Keratinocyte (primary cell): Measurements from ENCODE around the gene SYPL2. TPM values are rescaled to one million over a fixed set of nuclear protein-coding genes. Genes with fewer than 3 reads are reported as not detected.

Experiments used
- DNase-seq: peaks from one replicate; pipeline ENCODE4 v3.0.0-alpha.2; 2011; ENCODE audit warnings: low read depth, missing footprints, low spot score
- FAIRE-seq: peaks from 2 replicates; lab custom pipeline; 2011; peaks lifted over from hg19 to GRCh38; lab: Jason Lieb, UNC
- H2AFZ ChIP-seq: 2 replicates; pipeline ENCODE4 v1.6.0; 2012; ENCODE audit warnings: low read length, control low read depth, inconsistent platforms; ENCODE audit not compliant: control insufficient read depth
- H3K27ac ChIP-seq: 2 replicates; pipeline ENCODE4 v1.5.1; 2011; ENCODE audit warnings: low read length; ENCODE audit not compliant: control insufficient read depth, insufficient read depth
- H3K27me3 ChIP-seq: 3 replicates; pipeline ENCODE4 v1.6.0; 2011; ENCODE audit warnings: low read length; ENCODE audit not compliant: control insufficient read depth, insufficient read depth; ENCODE audit errors: extremely low read depth
- H3K36me3 ChIP-seq, 2 experiments: 2 replicates in 1 of 2; 3 replicates in 1 of 2; pipeline ENCODE4 v1.5.1; 2011; ENCODE audit warnings: low read length in 2 of 2, mild to moderate bottlenecking in 1 of 2; ENCODE audit not compliant: control insufficient read depth in 2 of 2, insufficient read depth in 2 of 2; ENCODE audit errors: extremely low read depth in 1 of 2
- H3K4me1 ChIP-seq: 3 replicates; pipeline ENCODE4 v1.5.1; 2011; ENCODE audit warnings: low read length; ENCODE audit not compliant: control insufficient read depth, insufficient read depth; ENCODE audit errors: extremely low read depth
- H3K4me2 ChIP-seq: 3 replicates; pipeline ENCODE4 v1.6.0; 2011; ENCODE audit warnings: low read depth, low read length; ENCODE audit not compliant: control insufficient read depth, insufficient read depth; ENCODE audit errors: extremely low read depth
- H3K4me3 ChIP-seq, 3 experiments: fragments of 200-600 bp in 1 of 3; sonication (generic) in 1 of 3; 2 replicates in 2 of 3; 3 replicates in 1 of 3; pipeline ENCODE4 v1.5.1; 2011 to 2016; ENCODE audit warnings: low read length in 3 of 3, mild to moderate bottlenecking in 3 of 3, control low read depth in 2 of 3, inconsistent platforms in 1 of 3, low read depth in 1 of 3, mixed read lengths in 1 of 3, mixed run types in 1 of 3, moderate library complexity in 1 of 3; ENCODE audit not compliant: control insufficient read depth in 2 of 3, insufficient read depth in 2 of 3; ENCODE audit errors: extremely low read depth in 1 of 3
- H3K79me2 ChIP-seq: 2 replicates; pipeline ENCODE4 v1.6.0; 2012; ENCODE audit warnings: low read length; ENCODE audit not compliant: control insufficient read depth, insufficient read depth
- H3K9ac ChIP-seq: 3 replicates; pipeline ENCODE4 v1.6.0; 2011; ENCODE audit warnings: low read length; ENCODE audit not compliant: control insufficient read depth, insufficient read depth; ENCODE audit errors: extremely low read depth
- H3K9me1 ChIP-seq: 3 replicates; pipeline ENCODE4 v1.6.0; 2011; ENCODE audit warnings: low read length; ENCODE audit not compliant: control insufficient read depth, insufficient read depth; ENCODE audit errors: extremely low read depth
- H3K9me3 ChIP-seq: 2 replicates; pipeline ENCODE4 v1.5.1; 2012; ENCODE audit warnings: low read depth, low read length; ENCODE audit not compliant: control insufficient read depth
- H4K20me1 ChIP-seq: 3 replicates; pipeline ENCODE4 v1.6.0; 2011; ENCODE audit warnings: low read length; ENCODE audit not compliant: control insufficient read depth, insufficient read depth; ENCODE audit errors: extremely low read depth
- EZH2 ChIP-seq: IDR thresholded peaks from one replicate; pipeline ENCODE4 v1.6.1; 2012; ENCODE audit warnings: inconsistent platforms, mild to moderate bottlenecking, low read length, moderate library complexity
- dilution Hi-C: fragments of 300-500 bp; cut with MboI; formaldehyde crosslinking; loops from one replicate; pipeline ENCODE4 v1.7.0; 2020; ENCODE audit warnings: low sequenced_read_pairs; ENCODE audit not compliant: extremely low pct_ligation_motif_present
- polyA plus RNA-seq, 5 experiments: library from polyadenylated mRNA; depleted of rRNA in 3 of 5; stranded (reverse) in 3 of 5; stranded (forward) in 1 of 5; unstranded in 1 of 5; fragments of >200 nt; gene quantifications; 1 replicate in 1 of 5; 2 replicates in 3 of 5; 3 replicates in 1 of 5; pipeline versions ENCODE4 v1.2.1 to v1.2.3, GENCODE V29; 2011 to 2012; ENCODE audit warnings: missing spikeins in 2 of 5, low read depth in 1 of 5, low replicate concordance in 1 of 5
- TF ChIP-seq, protein P1 (sequence below), 3 experiments: IDR thresholded peaks in 1 of 3; conservative IDR thresholded peaks in 1 of 3; optimal IDR thresholded peaks in 1 of 3; 2 replicates in 2 of 3; 3 replicates in 1 of 3; pipeline versions ENCODE3 to v1.5.1; 2011; ENCODE audit warnings: low read length in 3 of 3, mild to moderate bottlenecking in 3 of 3, moderate library complexity in 2 of 3, control low read depth in 1 of 3, inconsistent platforms in 1 of 3; ENCODE audit not compliant: insufficient read depth in 2 of 3; ENCODE audit errors: extremely low read depth in 1 of 3

The SYPL2 gene
- polyA plus RNA-seq, 1 donor (not counting 4 experiments of a cell fraction or from before 2014, with no cell fraction given): not detected

DNA sequence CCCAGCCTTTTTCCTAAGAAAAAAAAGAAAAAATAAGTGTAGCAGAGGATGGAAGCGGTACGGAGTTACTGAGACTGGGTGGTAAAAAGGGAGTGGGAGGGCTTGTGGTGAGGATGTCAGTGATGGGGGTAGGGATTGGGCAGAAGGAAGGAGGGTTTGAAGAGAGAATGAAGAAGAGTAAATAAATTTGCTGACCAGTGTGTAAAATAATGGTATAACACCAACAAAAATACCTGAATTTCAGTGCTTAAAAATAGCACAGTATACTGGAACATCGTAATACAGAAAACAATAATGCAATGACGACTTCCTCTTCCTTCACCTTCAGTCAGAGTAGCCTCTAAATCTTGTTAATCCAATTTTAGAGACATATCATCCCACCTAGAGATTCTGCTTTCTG is 18.8 kb upstream of the SYPL2 start:
- Histone ChIP-seq H3K27ac (no peak overlapping the region), H3K27me3 (peaks cover 13% of the 10 kb centered on the region), H3K9me3 (no peaks in the 10 kb centered on the region), H3K9ac (no peak overlapping the region), H3K4me2 (no peak overlapping the region), H3K9me1 (no peaks in the 10 kb centered on the region), H3K4me1 (no peaks in the 10 kb centered on the region), H3K79me2 (no peaks in the 10 kb centered on the region), H3K36me3 (no peaks in the 10 kb centered on the region), H4K20me1 (no peaks in the 10 kb centered on the region), H2AFZ (no peak overlapping the region), H3K4me3 (no peak overlapping the region)
- DNase-seq (no peak), FAIRE-seq (no peak)
- TF ChIP-seq, protein P1, sequence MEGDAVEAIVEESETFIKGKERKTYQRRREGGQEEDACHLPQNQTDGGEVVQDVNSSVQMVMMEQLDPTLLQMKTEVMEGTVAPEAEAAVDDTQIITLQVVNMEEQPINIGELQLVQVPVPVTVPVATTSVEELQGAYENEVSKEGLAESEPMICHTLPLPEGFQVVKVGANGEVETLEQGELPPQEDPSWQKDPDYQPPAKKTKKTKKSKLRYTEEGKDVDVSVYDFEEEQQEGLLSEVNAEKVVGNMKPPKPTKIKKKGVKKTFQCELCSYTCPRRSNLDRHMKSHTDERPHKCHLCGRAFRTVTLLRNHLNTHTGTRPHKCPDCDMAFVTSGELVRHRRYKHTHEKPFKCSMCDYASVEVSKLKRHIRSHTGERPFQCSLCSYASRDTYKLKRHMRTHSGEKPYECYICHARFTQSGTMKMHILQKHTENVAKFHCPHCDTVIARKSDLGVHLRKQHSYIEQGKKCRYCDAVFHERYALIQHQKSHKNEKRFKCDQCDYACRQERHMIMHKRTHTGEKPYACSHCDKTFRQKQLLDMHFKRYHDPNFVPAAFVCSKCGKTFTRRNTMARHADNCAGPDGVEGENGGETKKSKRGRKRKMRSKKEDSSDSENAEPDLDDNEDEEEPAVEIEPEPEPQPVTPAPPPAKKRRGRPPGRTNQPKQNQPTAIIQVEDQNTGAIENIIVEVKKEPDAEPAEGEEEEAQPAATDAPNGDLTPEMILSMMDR (optimal IDR thresholded peaks at IDR 0.05 in 1 of 3, IDR thresholded peaks at IDR 0.05 in 1 of 3, conservative IDR thresholded peaks at IDR 0.05 in 1 of 3; ENCODE audit: extremely low read depth in 1 of 3, insufficient read depth in 2 of 3, low read length in 3 of 3): no peak
- no peak for TF ChIP-seq EZH2
- dilution Hi-C loops: no loop called here

DNA sequence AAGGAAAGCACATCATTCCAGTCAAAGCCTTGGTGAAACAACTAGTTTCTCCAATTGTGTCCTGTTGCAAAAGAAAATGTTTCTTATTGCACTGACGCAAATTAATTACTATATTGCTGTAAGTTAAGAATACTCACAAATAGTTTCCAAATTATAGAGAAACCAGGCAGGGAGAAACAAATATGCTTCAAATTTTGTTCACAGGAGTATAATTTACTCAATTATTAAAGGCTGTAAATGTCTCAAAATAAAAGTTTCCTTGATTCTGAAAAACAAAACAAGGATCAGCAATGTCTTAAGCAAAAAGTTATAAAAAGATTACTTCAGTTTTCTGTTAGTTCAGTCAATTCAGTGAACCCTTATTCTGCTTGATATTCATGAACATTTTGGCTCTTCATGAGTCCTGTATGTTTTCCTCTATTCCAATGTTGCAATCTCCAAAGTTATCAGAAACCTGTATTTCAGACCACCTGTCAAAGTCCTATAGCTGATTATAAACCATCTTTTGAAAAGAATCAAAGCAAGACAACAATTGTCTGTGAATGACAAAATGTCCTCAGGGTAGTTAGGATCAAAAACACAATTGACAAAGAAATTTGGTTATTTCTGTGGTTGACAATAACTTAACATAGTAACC is 11.7 kb upstream of the SYPL2 start:
- no peak overlapping the region for H3K9ac ChIP-seq
- no peaks in the 10 kb centered on the region for H3K9me1 ChIP-seq
- H3K36me3 ChIP-seq: no peaks in the 10 kb centered on the region
- TF ChIP-seq EZH2: no peak
- TF ChIP-seq, protein P1 (optimal IDR thresholded peaks at IDR 0.05 in 1 of 3, IDR thresholded peaks at IDR 0.05 in 1 of 3, conservative IDR thresholded peaks at IDR 0.05 in 1 of 3; ENCODE audit: extremely low read depth in 1 of 3, insufficient read depth in 2 of 3, low read length in 3 of 3): no peak
- no peak overlapping the region for H3K4me2 ChIP-seq
- no peak overlapping the region for H3K27ac ChIP-seq
- no peaks in the 10 kb centered on the region for H3K9me3 ChIP-seq
- H3K79me2 ChIP-seq: no peaks in the 10 kb centered on the region
- H3K4me1 ChIP-seq: no peaks in the 10 kb centered on the region
- FAIRE-seq (no peak), DNase-seq (no peak)
- no peak overlapping the region for H2AFZ ChIP-seq
- dilution Hi-C loops: no loop called here
- no peaks in the 10 kb centered on the region for H3K27me3 ChIP-seq
- no peaks in the 10 kb centered on the region for H4K20me1 ChIP-seq
- H3K4me3 ChIP-seq: no peak overlapping the region
